ENCODE data around the gene BARHL1.
A peak's percentile ranks its signal among the peaks of the same experiment; 100 is the strongest.

Gene BARHL1

DNA sequence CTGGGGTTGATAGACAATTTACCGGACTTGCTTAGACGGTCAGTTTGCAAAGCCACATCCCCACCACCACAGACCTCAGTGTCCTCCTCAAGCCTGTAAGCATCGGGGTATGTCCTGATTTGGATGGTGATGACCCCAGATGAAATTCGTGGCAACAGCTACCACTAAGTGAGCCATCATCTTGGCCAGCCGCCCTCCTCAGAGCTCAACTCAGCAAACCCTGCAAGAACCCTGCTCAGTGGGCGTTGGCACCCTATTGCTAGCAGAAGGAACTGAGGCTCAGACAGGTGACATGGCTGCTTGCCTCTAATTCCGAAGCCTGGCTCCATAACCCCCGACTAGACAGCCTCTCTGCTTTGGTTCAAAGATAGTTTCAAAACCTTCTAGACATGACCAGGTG lies 41.4 kb upstream of the BARHL1 start:
- Histone ChIP-seq H3K23ac (ENCODE audit: low read length) (no peak overlapping the region), H3K9ac (ENCODE audit: low read length) (no peak overlapping the region), H4K8ac (ENCODE audit: low read depth, low read length) (no peak overlapping the region), H3K79me2 (ENCODE audit: control insufficient read depth, insufficient read depth, low read length) (no peaks in the 10 kb centered on the region), H2BK15ac (replicated peaks; ENCODE audit: low read depth) (no peak overlapping the region), H3K4me3 (ENCODE audit: low read length) (no peak overlapping the region), H3K27me3 (ENCODE audit: insufficient read depth, low read length, poor library complexity) (no peaks in the 10 kb centered on the region), H3K56ac (ENCODE audit: low read length) (no peak overlapping the region), H3K4me2 (ENCODE audit: low read length) (no peak overlapping the region), H3K27ac (ENCODE audit: low read depth, low read length) (no peak overlapping the region), H2BK120ac (ENCODE audit: low read depth, low read length) (no peak overlapping the region), H2BK5ac (ENCODE audit: low read length) (no peak overlapping the region), H3K79me1 (ENCODE audit: low read length) (no peaks in the 10 kb centered on the region), H3K36me3 (ENCODE audit: control insufficient read depth, insufficient read depth, low read length) (no peaks in the 10 kb centered on the region), H4K5ac (ENCODE audit: low read length) (no peak overlapping the region), H2AK5ac (ENCODE audit: low read length) (no peak overlapping the region), H3K4ac (ENCODE audit: low read depth, low read length) (no peak overlapping the region), H3K4me1 (ENCODE audit: control insufficient read depth, low read depth, low read length) (no peaks in the 10 kb centered on the region), H3K18ac (ENCODE audit: low read length) (no peak overlapping the region)
- no CpG with 5 or more reads among the region's 8 CpGs for WGBS (ENCODE audit: extremely low coverage, insufficient coverage, low lambda C conversion rate)
- no peak for DNase-seq

DNA sequence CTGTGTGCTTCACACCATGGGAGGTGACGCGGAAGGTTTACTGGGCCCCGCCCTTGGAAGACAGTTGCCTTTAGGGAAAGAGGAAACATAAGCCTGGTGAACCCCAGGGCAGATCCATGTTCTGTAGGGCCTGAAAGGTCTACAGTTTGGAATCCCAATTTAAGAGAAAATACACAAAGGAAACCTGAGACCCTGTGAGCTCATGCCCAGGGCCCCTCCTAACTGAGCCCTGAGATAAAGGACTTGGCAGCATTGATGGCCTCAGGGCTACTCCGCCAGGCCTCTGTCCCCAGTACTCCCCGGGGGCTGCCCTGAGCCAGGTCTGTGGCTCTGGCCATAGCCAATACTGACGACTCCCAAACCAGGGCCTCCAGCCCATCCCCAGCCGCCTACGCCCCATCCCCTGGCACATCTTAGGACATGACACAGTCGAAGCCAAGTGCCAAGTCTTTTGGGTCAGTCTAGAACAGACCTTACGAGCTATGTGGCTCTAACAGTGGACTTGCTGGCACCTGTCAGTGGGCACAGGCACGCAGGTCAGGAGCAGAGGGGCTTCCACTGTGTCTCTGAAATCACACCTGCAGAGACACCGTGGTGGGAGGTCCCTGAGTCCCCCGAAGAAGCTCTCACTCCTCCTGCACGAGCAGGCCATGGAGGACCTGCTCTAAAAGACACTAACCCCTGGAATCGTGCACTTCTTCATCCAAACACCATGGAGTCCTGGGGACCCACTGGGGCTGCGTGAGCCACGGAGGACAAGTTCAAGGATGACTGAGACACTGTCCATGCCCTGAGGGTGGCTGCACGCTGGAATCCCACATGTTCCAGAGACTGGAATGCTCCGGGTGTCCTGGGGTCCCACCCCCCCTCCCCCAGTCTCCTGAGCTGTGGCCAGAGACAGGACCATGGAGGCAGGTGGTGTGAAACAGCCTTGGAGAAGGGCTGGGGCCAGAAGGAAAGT lies 40.3 kb upstream of the BARHL1 start:
- Histone ChIP-seq H3K27ac (ENCODE audit: low read depth, low read length) (no peak overlapping the region), H3K23ac (ENCODE audit: low read length) (no peak overlapping the region), H3K9ac (ENCODE audit: low read length) (no peak overlapping the region), H3K27me3 (ENCODE audit: insufficient read depth, low read length, poor library complexity) (no peaks in the 10 kb centered on the region), H3K79me1 (ENCODE audit: low read length) (no peaks in the 10 kb centered on the region), H3K18ac (ENCODE audit: low read length) (no peak overlapping the region), H3K4me2 (ENCODE audit: low read length) (no peak overlapping the region), H2AK5ac (ENCODE audit: low read length) (no peak overlapping the region), H3K4ac (ENCODE audit: low read depth, low read length) (no peak overlapping the region), H2BK15ac (replicated peaks; ENCODE audit: low read depth) (no peak overlapping the region), H3K79me2 (ENCODE audit: control insufficient read depth, insufficient read depth, low read length) (no peaks in the 10 kb centered on the region), H3K4me1 (ENCODE audit: control insufficient read depth, low read depth, low read length) (no peaks in the 10 kb centered on the region), H4K8ac (ENCODE audit: low read depth, low read length) (no peak overlapping the region), H4K5ac (ENCODE audit: low read length) (no peak overlapping the region), H2BK5ac (ENCODE audit: low read length) (no peak overlapping the region), H3K56ac (ENCODE audit: low read length) (no peak overlapping the region), H3K36me3 (ENCODE audit: control insufficient read depth, insufficient read depth, low read length) (no peaks in the 10 kb centered on the region), H2BK120ac (ENCODE audit: low read depth, low read length) (no peak overlapping the region), H3K4me3 (ENCODE audit: low read length) (no peak overlapping the region)
- no peak for DNase-seq
- WGBS (ENCODE audit: extremely low coverage, insufficient coverage, low lambda C conversion rate) = no CpG with 5 or more reads among the region's 19 CpGs

- Histone ChIP-seq H2BK120ac (ENCODE audit: low read depth, low read length) (no peak overlapping the region), H3K9ac (ENCODE audit: low read length) (no peak overlapping the region), H3K4me3 (ENCODE audit: low read length) (no peak overlapping the region), H4K8ac (ENCODE audit: low read depth, low read length) (no peak overlapping the region), H3K4me2 (ENCODE audit: low read length) (no peak overlapping the region), H3K4me1 (ENCODE audit: control insufficient read depth, low read depth, low read length) (no peaks in the 10 kb centered on the region), H3K18ac (ENCODE audit: low read length) (no peak overlapping the region), H3K27me3 (ENCODE audit: insufficient read depth, low read length, poor library complexity) (no peaks in the 10 kb centered on the region), H2AK5ac (ENCODE audit: low read length) (no peak overlapping the region), H2BK15ac (replicated peaks; ENCODE audit: low read depth) (no peak overlapping the region), H3K4ac (ENCODE audit: low read depth, low read length) (no peak overlapping the region), H4K5ac (ENCODE audit: low read length) (no peak overlapping the region), H3K27ac (ENCODE audit: low read depth, low read length) (no peak overlapping the region), H3K36me3 (ENCODE audit: control insufficient read depth, insufficient read depth, low read length) (no peaks in the 10 kb centered on the region), H3K79me1 (ENCODE audit: low read length) (no peaks in the 10 kb centered on the region), H3K56ac (ENCODE audit: low read length) (no peak overlapping the region), H3K79me2 (ENCODE audit: control insufficient read depth, insufficient read depth, low read length) (no peaks in the 10 kb centered on the region), H2BK5ac (ENCODE audit: low read length) (no peak overlapping the region), H3K23ac (ENCODE audit: low read length) (peak overlapping the region; percentile 24)
- DNase-seq = no peak
- no CpG with 5 or more reads among the region's 4 CpGs for WGBS (ENCODE audit: extremely low coverage, insufficient coverage, low lambda C conversion rate)
Observed at GRCh38 chr9:132543251-132543650, 39.2 kb upstream of the BARHL1 start.

- no peaks in the 10 kb centered on the region for H3K4me1 ChIP-seq (ENCODE audit: control insufficient read depth, low read depth, low read length)
- no peaks in the 10 kb centered on the region for H3K27me3 ChIP-seq (ENCODE audit: insufficient read depth, low read length, poor library complexity)
- H2BK5ac ChIP-seq (ENCODE audit: low read length) = no peak overlapping the region
- H3K79me2 ChIP-seq (ENCODE audit: control insufficient read depth, insufficient read depth, low read length) = no peaks in the 10 kb centered on the region
- no peak overlapping the region for H3K56ac ChIP-seq (ENCODE audit: low read length)
- no peak overlapping the region for H4K8ac ChIP-seq (ENCODE audit: low read depth, low read length)
- H2BK120ac ChIP-seq (ENCODE audit: low read depth, low read length) = no peak overlapping the region
- no peak overlapping the region for H4K5ac ChIP-seq (ENCODE audit: low read length)
- no peak overlapping the region for H2AK5ac ChIP-seq (ENCODE audit: low read length)
- H3K79me1 ChIP-seq (ENCODE audit: low read length) = no peaks in the 10 kb centered on the region
- WGBS (ENCODE audit: extremely low coverage, insufficient coverage, low lambda C conversion rate) = no CpG with 5 or more reads among the region's 21 CpGs
- no peaks in the 10 kb centered on the region for H3K36me3 ChIP-seq (ENCODE audit: control insufficient read depth, insufficient read depth, low read length)
- no peak overlapping the region for H3K23ac ChIP-seq (ENCODE audit: low read length)
- H3K9ac ChIP-seq (ENCODE audit: low read length) = no peak overlapping the region
- no peak overlapping the region for H3K27ac ChIP-seq (ENCODE audit: low read depth, low read length)
- DNase-seq = no peak
- H3K4ac ChIP-seq (ENCODE audit: low read depth, low read length) = no peak overlapping the region
- H3K4me3 ChIP-seq (ENCODE audit: low read length) = no peak overlapping the region
- H3K18ac ChIP-seq (ENCODE audit: low read length) = no peak overlapping the region
- no peak overlapping the region for H2BK15ac ChIP-seq (replicated peaks; ENCODE audit: low read depth)
- no peak overlapping the region for H3K4me2 ChIP-seq (ENCODE audit: low read length)
Observed at GRCh38 chr9:132543960-132544359, 38.4 kb upstream of the BARHL1 start.

- Histone ChIP-seq H4K8ac (ENCODE audit: low read depth, low read length) (no peak overlapping the region), H3K9ac (ENCODE audit: low read length) (no peak overlapping the region), H2AK5ac (ENCODE audit: low read length) (no peak overlapping the region), H3K36me3 (ENCODE audit: control insufficient read depth, insufficient read depth, low read length) (no peaks in the 10 kb centered on the region), H4K5ac (ENCODE audit: low read length) (no peak overlapping the region), H3K18ac (ENCODE audit: low read length) (no peak overlapping the region), H3K23ac (ENCODE audit: low read length) (no peak overlapping the region), H3K79me2 (ENCODE audit: control insufficient read depth, insufficient read depth, low read length) (no peaks in the 10 kb centered on the region), H3K27me3 (ENCODE audit: insufficient read depth, low read length, poor library complexity) (no peaks in the 10 kb centered on the region), H3K4ac (ENCODE audit: low read depth, low read length) (no peak overlapping the region), H3K27ac (ENCODE audit: low read depth, low read length) (no peak overlapping the region), H3K56ac (ENCODE audit: low read length) (no peak overlapping the region), H2BK120ac (ENCODE audit: low read depth, low read length) (no peak overlapping the region), H3K4me2 (ENCODE audit: low read length) (no peak overlapping the region), H2BK5ac (ENCODE audit: low read length) (no peak overlapping the region), H3K4me3 (ENCODE audit: low read length) (no peak overlapping the region), H2BK15ac (replicated peaks; ENCODE audit: low read depth) (no peak overlapping the region), H3K79me1 (ENCODE audit: low read length) (no peaks in the 10 kb centered on the region), H3K4me1 (ENCODE audit: control insufficient read depth, low read depth, low read length) (no peaks in the 10 kb centered on the region)
- no CpG with 5 or more reads among the region's 9 CpGs for WGBS (ENCODE audit: extremely low coverage, insufficient coverage, low lambda C conversion rate)
- no peak for DNase-seq
Observed at GRCh38 chr9:132545578-132545977, 36.8 kb upstream of the BARHL1 start.

Measured in mesendoderm (in vitro differentiated cells).